KOPT-K1 (cell line): Measurements from ENCODE around the gene CROCC.

Source experiments
- H3K27ac ChIP-seq: fragments of 200-600 bp; sonication (generic); 2 replicates; pipeline ENCODE4 v1.5.1; 2016; ENCODE audit warnings: antibody characterized with exemption, mild to moderate bottlenecking, low read depth, low read length; ENCODE audit not compliant: poor library complexity, severe bottlenecking
- H3K36me3 ChIP-seq: fragments of 200-600 bp; sonication (generic); 2 replicates; pipeline ENCODE4 v1.5.1; 2017; ENCODE audit warnings: antibody characterized with exemption, mild to moderate bottlenecking, low read length, moderate library complexity; ENCODE audit not compliant: insufficient read depth
- H3K9me3 ChIP-seq: fragments of 200-600 bp; sonication (generic); 2 replicates; pipeline ENCODE4 v1.5.1; 2017; ENCODE audit warnings: antibody characterized with exemption, low read length, mild to moderate bottlenecking; ENCODE audit not compliant: insufficient read depth, poor library complexity, severe bottlenecking

Gene CROCC

DNA sequence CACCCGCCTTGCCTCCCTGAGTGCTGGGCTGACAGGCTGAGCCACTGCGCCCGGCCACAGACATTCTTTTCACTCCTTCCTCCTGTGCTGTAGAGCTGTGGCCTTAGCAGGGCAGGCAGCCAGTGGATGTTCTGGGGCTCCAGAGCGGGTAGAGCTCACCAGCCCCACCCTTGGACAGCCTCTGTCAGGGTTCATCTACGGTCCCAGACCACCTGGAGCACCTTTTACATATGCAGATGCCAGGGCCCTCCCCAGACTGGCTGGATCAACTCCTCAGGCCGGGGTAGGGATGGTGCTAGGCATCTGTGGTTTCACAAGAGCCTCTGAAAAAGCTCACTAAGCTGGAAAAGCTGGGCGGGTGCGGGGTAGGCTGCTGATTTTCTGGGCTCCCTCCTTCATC lies 85.4 kb downstream of the CROCC start:
- H3K27ac ChIP-seq: no peak overlapping the region

DNA sequence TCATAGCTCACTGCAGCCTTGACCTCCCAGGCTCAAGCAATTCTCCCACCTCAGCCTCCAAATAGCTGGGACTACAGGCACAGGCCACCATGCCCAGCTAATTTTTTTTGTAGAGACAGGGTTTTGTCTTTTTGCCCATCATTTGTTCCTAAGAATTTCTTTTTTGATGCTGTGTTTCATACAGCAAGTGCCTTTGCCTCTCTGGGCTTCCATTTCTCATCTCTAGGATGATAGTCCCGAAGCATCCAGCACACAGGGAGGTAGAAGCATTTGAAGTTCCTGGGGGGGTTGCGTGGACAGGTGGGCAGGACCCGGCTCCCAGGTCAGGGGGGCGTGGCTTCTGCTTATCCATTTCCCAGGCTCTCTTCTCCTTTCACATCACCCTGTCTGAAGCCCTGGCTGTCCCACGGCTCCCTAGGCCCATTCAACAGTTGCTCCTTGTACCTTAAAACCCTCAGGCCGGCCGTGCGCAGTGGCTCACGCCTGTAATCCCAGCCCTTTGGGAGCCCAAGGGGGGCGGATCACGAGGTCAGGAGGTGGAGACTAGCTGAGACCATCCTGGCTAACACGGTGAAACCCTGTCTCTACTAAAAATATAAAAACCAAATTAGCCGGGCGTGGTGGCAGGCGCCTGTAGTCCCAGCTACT lies 86.6 kb downstream of the CROCC start:
- no peak overlapping the region for H3K27ac ChIP-seq
- peaks cover 8% of the 10 kb centered on the region; the same call in 1 of the 2 replicates for H3K36me3 ChIP-seq
- H3K9me3 ChIP-seq: no peaks in the 10 kb centered on the region

More for the DNA sequence above, 85.4 kb downstream of the CROCC start:
- H3K36me3 ChIP-seq: peaks cover 19% of the 10 kb centered on the region; the same call in 1 of the 2 replicates
- no peaks in the 10 kb centered on the region for H3K9me3 ChIP-seq

DNA sequence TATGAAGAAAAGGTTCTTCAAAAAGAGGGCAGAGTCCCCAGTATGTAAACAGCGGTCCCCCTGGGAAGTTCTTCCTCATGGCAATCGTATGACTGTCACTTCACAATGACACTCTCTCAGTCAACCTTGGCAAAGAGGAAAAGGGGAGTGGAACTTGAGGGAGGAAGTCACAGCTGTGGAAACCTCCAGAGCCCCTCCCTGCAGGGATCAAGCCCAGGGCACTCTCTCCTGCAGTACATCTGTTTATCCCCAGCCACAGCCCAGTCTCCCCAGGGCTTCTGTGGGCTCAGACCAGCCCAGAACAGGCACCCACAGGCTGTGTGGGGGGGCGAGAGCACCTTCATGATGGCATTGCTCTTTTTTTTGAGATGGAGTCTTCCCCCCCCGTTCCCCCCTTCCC lies 88.0 kb downstream of the CROCC start:
- no peaks in the 10 kb centered on the region for H3K9me3 ChIP-seq
- peaks cover under 1% of the 10 kb centered on the region; the same call in 1 of the 2 replicates for H3K36me3 ChIP-seq
- no peak overlapping the region for H3K27ac ChIP-seq

DNA sequence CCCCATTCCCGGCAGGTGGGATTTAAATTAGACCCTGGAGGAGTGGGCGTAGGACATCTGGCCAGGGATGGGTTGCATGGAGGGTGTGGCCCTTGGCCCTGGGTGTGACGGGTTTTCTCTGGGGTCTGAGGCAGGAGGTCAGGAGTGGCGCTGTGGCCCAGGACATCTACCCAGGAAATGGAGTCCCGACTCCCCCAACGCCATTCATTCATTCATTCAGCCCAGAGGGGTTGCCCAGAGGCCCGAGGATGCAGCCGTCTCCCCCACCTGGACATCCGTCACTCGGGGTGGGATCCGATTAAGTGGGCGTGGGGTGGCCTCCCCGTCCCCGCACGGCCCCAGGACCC lies 89.3 kb downstream of the CROCC start:
- Histone ChIP-seq H3K36me3 (no peaks in the 10 kb centered on the region), H3K27ac (no peak overlapping the region), H3K9me3 (no peaks in the 10 kb centered on the region)

DNA sequence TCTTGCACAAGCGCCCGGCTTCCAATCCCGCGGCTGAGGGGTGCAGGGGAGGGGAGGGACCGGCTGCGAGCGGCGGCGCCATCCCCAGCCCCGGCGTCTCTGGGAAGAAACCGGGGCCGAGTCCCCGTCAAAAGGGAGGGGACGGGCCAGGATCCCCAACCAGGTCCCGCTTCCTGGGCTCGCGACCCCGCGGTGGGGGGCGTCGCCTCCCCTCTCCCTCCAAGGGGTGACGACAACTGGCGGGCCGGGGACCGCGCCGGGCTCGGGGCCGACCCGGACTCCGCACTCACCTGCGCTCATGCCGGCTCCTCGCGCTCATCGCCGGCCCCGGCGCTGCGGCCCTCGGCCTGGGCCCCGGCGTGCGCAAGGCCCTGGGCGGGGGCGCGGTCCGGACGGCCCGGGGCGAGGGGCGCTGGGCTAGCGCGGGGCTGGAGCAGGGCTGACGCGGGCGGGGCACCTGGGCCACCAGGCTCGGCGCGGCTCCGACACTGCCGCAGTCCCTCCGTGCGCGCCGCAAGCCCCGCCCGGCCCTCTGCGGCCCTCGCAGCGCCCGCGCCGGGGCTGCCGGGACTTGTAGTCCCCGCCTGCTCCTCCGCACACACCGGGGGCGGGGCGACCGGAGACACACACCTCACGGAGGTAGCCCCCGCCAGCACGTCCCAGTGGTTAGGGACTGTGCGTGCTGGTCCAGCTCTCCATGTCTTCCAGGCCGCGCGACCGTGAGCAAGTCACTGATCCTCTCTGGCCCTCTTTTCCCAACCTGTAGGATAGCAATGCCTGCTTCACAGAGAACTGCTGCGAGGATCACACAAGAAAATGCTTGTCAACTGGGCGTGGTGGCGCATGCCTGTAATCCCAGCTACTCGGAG lies 89.9 kb downstream of the CROCC start, which contains the start of gene ATP13A2:
TSS of gene ATP13A2 (minus strand) at position 490 of the 869 bp plus-strand sequence. CDS start at position 300, 190 bp downstream.
- Histone ChIP-seq H3K9me3 (no peaks in the 10 kb centered on the region), H3K27ac (peak within 1 kb of the TSS; percentile 44), H3K36me3 (no peaks in the 10 kb centered on the region)

DNA sequence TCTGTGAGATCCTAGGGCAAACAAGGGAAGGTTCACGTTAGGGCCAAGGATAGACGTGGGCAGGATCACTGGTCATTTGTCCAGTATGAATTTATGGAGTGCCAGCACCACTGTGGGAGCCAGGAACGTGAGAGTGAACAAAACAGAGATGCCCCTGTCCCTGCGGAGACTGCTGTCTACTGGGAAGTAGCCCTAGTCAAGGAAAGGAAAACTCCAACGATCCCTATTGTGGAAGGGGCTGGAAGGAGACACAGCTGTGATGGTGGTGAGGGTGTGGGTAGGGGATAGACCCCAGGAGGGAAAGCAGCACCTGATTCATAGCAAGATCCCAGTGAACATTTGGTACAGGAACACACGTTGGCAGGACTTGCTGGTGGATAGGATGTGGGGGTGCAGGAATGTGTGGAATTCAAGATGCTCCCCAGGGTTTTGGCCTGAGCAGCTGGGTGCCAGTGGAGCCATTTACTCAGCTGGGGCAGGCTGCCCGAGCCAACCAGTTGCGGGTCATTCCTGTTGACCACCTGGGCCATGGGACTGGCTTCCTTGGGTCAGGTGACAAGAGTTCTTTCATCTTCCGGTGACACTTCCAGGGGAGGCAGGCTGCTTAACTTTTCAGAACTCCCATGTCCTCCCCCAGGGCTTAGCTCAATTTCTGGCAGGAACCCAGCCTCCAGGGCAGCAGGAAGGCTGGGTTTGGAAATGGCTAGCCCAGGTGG lies 91.2 kb downstream of the CROCC start:
- no peaks in the 10 kb centered on the region for H3K9me3 ChIP-seq
- H3K36me3 ChIP-seq: peaks cover 3% of the 10 kb centered on the region; the same call in 1 of the 2 replicates
- no peak overlapping the region for H3K27ac ChIP-seq

DNA sequence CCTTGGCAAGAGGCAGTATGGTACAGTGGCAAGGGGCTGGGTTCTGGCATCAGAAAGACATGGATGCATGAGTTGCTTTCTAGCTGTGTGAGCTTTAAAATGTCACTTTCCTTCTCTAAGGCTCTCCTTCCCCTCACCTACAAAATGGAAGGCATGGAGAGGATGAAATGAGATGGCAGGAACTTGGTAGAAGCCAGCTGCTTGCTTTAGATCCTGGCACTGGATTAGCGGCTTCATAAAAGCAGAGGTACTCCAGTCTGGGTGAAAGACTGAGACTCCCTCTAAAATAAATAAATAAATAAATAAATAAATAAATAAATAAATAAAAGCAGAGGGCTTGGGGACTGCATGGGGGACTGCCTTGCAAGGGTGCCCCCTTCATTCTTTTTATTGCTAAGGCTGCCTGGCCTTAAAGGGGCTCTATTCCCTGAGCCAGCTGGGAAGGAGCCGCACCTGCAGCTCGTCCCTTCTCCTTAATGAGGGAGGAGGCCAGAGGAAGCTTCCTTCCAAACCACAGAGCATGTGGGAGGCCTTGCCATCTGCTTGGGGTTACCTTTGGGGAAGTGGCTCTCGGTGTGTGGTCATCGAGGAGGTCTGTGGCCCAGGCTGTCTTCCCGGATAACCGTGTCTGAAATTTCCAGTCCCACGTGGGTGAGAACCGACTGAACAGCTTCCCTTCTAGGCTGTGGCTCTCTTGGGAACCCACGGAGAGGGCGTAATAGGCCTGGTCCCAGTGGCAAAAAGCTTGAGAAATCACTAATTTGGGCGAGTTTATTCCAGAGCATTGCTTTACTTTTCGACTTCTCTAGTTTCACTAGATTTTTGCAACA lies 92.0 kb downstream of the CROCC start:
- Histone ChIP-seq H3K9me3 (no peaks in the 10 kb centered on the region), H3K27ac (no peak overlapping the region), H3K36me3 (peaks cover 11% of the 10 kb centered on the region)

DNA sequence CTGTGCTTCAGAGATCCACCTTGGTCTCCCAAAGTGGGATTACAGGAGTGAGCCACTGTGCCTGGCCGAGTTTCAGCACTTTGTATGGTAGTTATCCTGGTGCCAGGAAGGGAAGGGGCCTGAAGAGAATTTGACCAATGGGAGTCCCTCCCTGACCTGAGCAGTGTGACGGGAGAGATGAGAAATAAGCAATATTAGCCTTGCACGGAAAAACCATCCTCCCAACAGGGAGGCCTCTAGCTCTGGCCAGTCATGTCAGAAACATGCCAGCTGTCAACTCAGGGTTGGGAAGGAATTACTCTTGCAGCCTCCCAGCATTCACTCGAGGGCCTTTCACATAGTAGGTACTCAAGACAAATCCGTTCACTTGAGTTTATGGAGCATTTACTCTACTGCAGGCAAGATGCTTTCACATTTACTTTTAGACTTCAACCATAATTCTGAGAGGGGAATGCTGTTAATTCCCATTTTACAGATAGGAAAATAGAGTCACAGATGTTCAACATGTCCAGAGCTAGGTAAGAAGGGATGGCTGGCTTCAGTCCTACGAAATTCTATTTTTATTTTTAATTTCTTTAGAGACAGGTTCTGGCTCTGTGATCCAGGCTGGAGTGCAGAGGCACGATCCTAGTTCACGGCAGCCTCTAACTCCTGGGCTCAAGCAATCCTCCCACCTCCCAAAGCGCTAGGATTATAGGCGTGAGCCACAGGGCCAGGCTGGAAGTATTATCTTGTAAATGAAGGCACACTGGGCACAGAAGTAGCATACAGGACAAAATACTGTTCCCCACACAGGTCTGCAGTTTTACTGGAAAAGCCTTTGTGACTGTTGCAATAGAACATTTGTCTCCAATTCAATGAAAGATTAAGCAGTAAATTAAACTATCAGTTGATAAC lies 93.2 kb downstream of the CROCC start:
- Histone ChIP-seq H3K9me3 (no peaks in the 10 kb centered on the region), H3K27ac (no peak overlapping the region), H3K36me3 (peaks cover 23% of the 10 kb centered on the region)

DNA sequence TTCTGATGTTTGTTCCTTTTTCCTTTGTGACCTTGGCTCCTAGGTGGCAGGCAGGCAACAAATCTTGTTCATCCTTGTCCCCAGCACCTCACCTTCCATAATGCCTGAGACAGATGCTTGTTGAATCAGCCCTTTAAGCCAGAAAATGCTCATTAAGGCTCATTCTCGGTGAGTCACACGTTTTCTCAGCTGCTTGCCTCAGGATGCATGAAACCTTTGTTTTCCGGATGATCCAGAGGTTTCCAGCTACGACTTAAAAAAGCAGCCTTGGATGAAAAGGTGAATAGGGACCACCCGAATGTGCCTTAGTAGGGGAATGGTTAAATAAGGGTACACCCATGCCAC lies 94.6 kb downstream of the CROCC start:
- peaks cover 37% of the 10 kb centered on the region for H3K36me3 ChIP-seq
- H3K9me3 ChIP-seq: no peaks in the 10 kb centered on the region
- no peak overlapping the region for H3K27ac ChIP-seq

DNA sequence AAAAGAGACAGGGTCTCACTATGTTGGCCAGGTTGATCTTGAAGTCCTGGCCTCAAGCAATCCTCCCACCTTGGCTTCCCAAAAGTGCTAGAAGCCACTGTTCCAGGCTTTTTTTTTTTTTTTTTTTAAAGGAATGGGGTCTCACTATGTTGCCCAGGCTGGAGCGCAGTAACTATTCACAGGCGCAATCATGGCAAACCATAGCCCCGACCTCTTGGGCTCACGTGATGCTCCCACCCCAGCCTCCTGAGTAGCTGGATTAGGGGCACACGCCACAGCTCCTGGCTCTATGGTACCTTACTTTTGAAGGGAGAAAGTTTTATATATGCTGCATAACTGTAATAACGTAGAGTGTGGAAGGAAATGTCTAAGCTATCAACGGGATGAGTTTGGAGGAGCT lies 95.7 kb downstream of the CROCC start:
- Histone ChIP-seq H3K27ac (no peak overlapping the region), H3K9me3 (no peaks in the 10 kb centered on the region), H3K36me3 (peaks cover 48% of the 10 kb centered on the region)

DNA sequence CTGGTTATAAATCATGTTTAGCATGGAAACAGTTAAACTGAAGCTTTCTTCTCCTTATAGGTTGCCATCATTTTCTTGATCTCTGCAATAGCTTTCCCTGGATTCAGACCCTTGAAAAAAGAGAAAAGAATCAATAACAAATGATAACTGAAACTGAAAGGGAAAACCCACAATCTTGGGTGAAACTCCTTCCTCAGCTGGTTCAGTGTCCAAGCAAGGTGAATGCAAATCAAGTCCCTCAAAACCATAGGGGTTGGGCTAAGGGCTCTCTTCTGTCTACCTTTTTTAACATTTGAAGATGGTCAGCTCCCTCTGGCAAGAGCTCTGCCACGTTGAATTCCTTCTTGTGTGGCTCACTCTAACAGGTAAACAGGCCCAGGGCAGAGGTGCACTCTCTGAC lies 97.1 kb downstream of the CROCC start:
- H3K27ac ChIP-seq: no peak overlapping the region
- no peaks in the 10 kb centered on the region for H3K9me3 ChIP-seq
- peaks cover 62% of the 10 kb centered on the region for H3K36me3 ChIP-seq

DNA sequence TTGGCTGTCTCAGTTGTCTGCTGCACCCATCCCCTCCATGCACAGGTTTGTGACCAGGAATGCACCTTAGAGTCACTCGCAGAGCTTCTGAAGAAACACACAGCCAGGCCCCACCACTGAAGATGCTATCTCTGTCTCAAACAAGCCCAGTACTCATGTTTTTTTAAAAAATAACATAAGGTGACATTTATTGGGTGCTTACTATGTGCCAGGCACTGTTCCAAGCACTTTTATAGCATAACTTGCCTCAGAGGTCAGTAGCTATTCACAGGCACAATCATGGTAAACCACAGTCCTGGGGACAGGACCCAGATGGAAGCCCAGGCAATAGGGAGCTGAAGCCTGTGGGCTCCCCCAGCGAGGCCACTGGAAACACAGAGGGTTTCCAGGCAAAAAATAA lies 98.8 kb downstream of the CROCC start:
- Histone ChIP-seq H3K36me3 (peaks cover 79% of the 10 kb centered on the region), H3K27ac (no peak overlapping the region), H3K9me3 (no peaks in the 10 kb centered on the region)

DNA sequence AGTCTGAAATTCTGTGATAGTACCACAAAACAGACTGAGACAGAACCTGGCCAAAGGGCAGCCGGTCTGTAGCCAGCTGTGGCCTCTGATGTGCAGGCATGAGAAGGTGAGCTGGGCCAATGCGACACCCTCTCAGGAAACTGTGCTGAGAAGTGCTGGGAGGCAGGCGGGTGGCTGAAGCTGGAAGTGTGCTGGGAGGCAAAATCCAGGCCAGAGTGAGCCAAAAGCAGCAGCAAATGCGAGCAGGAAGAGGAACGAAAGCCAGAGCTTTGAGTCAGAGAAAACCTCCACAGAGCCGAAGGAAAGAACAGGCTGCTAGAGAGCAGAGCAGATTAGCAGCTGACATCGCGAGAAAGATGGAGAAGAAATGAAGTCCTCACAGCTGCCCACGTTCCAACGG lies 100.2 kb downstream of the CROCC start:
- H3K36me3 ChIP-seq: peaks cover 93% of the 10 kb centered on the region
- H3K27ac ChIP-seq: no peak overlapping the region
- no peaks in the 10 kb centered on the region for H3K9me3 ChIP-seq
